Measurements from ENCODE around the gene LRRC14B. TPM values are rescaled to one million over a fixed set of nuclear protein-coding genes. Genes with fewer than 3 reads are reported as not detected.

LRRC14B gene
- total RNA-seq, 5 donors from 2014 or later (not counting 1 experiment from before 2014, with no cell fraction given), result not detected

DNA sequence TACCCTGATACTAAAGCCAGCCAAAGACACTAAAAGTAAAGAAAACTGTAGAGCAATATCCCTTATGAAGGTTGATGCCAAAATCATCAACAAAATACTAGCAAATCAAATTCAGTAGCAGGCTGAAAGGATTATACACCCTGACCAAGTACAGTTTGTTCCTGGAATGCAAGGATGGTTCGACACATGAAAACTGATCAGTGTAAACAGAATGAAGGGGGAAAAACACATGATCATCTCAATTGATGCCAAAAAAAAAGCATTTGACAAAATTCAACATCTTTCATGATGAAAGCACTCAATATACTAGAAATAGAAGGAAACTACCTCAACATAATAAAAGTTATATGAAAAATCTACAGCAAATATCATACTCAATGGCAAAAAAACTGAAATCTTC, 43.5 kb upstream of the LRRC14B start:
- H3K27ac Mint-ChIP-seq, result no peak overlapping the region
- H3K4me3 Mint-ChIP-seq, result no peak overlapping the region
- H3K4me1 ChIP-seq (ENCODE audit: control insufficient read depth in 1 of 2, extremely low read depth in 1 of 2, insufficient read depth in 2 of 2, low read length in 2 of 2), result no peaks in the 10 kb centered on the region
- no peak overlapping the region for H3K27ac ChIP-seq (ENCODE audit: low read length)
- CTCF ChIA-PET, result no interaction called here
- no CpG with 5 or more reads among the region's 1 CpG for WGBS (ENCODE audit: insufficient coverage)
- peaks cover 6% of the 10 kb centered on the region for H3K9me3 ChIP-seq
- H3K9me3 Mint-ChIP-seq, result peaks cover 11 to 28% (median 13%) of the 10 kb centered on the region in 3 donors
- DNase-seq (no peak), ATAC-seq (replicated peaks in 1 of 4) (no peak)
- H3K36me3 ChIP-seq (ENCODE audit: control insufficient read depth in 2 of 2, extremely low read depth in 1 of 2, insufficient read depth in 1 of 2, low read length in 1 of 2), result no peaks in the 10 kb centered on the region
- POLR2A ChIA-PET, result no interaction called here
- H3K27me3 ChIP-seq (replicated peaks in 1 of 2; ENCODE audit: control insufficient read depth in 2 of 2, extremely low read depth in 1 of 2, insufficient read depth in 2 of 2, low read length in 1 of 2), result peaks cover 0 to 23% of the 10 kb centered on the region in 2 experiments
- peaks cover 10% of the 10 kb centered on the region for H3K36me3 Mint-ChIP-seq
- no peaks in the 10 kb centered on the region for H3K4me1 Mint-ChIP-seq
- peaks cover 7 to 13% of the 10 kb centered on the region in 2 donors for H3K27me3 Mint-ChIP-seq
- no peak overlapping the region for H3K4me3 ChIP-seq (ENCODE audit: control insufficient read depth in 1 of 2, extremely low read depth in 1 of 2, low read length in 1 of 2)

DNA sequence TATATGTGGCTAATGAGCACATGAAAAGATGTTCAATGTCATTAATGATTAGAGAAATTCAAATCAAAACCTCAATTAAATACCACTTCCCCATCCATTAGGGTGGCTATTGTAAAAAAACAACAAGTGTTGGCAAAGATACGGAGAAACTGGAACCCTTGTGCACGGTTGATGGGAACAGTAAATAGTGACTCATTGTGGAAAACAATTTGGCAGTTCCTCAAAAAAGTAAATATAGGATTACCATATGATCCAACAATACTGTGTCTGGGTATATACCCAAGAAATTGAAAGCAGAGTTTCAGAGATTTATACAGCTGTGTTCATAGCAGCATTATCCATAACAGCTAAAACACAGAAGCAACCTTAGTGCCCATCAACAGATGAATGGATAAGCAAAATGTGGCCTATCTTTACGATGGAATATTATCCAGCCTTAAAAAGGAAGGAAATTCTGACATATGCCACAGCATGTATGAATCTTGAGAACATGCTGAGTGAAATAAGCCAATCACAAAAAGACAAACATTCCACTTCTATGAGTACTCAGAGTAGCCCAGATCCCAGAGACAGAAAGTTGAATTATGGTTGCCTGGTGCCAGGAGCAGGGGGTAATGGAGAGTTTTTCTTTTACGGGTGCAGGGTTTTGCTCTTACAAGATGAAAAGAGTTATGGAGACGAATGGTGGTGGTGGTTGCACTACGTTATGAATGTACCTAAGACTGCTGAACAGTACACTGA, 41.4 kb upstream of the LRRC14B start:
- Histone ChIP-seq H3K27ac (ENCODE audit: low read length) (no peak overlapping the region), H3K4me1 (ENCODE audit: control insufficient read depth in 1 of 2, extremely low read depth in 1 of 2, insufficient read depth in 2 of 2, low read length in 2 of 2) (no peaks in the 10 kb centered on the region), H3K4me3 (ENCODE audit: control insufficient read depth in 1 of 2, extremely low read depth in 1 of 2, low read length in 1 of 2) (no peak overlapping the region), H3K36me3 (ENCODE audit: control insufficient read depth in 2 of 2, extremely low read depth in 1 of 2, insufficient read depth in 1 of 2, low read length in 1 of 2) (no peaks in the 10 kb centered on the region), H3K9me3 (peaks cover 6% of the 10 kb centered on the region), H3K27me3 (replicated peaks in 1 of 2; ENCODE audit: control insufficient read depth in 2 of 2, extremely low read depth in 1 of 2, insufficient read depth in 2 of 2, low read length in 1 of 2) (peaks cover 0 to 22% of the 10 kb centered on the region in 2 experiments)
- ChIA-PET CTCF (no interaction called here), POLR2A (no interaction called here)
- no peaks in the 10 kb centered on the region for H3K4me1 Mint-ChIP-seq
- WGBS (ENCODE audit: insufficient coverage), result 89% methylated on average over 3 of the region's 6 CpGs
- no peak overlapping the region for H3K4me3 Mint-ChIP-seq
- H3K36me3 Mint-ChIP-seq, result peaks cover 10% of the 10 kb centered on the region
- H3K27me3 Mint-ChIP-seq, result peaks cover 4 to 6% of the 10 kb centered on the region in 2 donors
- no peak for ATAC-seq (replicated peaks in 1 of 4)
- H3K27ac Mint-ChIP-seq, result no peak overlapping the region
- H3K9me3 Mint-ChIP-seq, result peaks cover 11 to 28% (median 13%) of the 10 kb centered on the region in 3 donors
- no peak for DNase-seq

DNA sequence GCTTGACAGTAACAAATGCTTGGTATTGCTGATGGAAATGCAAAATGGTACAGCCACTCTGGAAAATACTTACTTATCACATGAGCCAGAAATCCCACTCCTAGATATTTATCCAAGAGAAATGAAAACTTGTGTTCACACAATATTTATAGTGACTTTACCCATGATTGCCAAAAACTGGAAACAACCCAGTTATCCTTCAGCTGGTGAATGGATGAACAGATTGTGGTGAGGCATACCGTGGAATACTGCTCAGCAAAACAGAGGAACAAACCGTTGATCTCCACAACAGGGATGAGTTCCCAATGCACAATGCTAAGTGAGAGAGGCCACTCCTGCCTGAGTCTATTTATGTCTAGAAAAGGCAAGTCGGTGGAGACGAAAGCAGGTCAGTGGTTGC, 40.5 kb upstream of the LRRC14B start:
- H3K27ac Mint-ChIP-seq, result no peak overlapping the region
- Histone ChIP-seq H3K27me3 (replicated peaks in 1 of 2; ENCODE audit: control insufficient read depth in 2 of 2, extremely low read depth in 1 of 2, insufficient read depth in 2 of 2, low read length in 1 of 2) (peaks cover 0 to 15% of the 10 kb centered on the region in 2 experiments), H3K4me1 (ENCODE audit: control insufficient read depth in 1 of 2, extremely low read depth in 1 of 2, insufficient read depth in 2 of 2, low read length in 2 of 2) (no peaks in the 10 kb centered on the region), H3K4me3 (ENCODE audit: control insufficient read depth in 1 of 2, extremely low read depth in 1 of 2, low read length in 1 of 2) (no peak overlapping the region), H3K27ac (ENCODE audit: low read length) (no peak overlapping the region), H3K36me3 (ENCODE audit: control insufficient read depth in 2 of 2, extremely low read depth in 1 of 2, insufficient read depth in 1 of 2, low read length in 1 of 2) (no peaks in the 10 kb centered on the region), H3K9me3 (peaks cover 6% of the 10 kb centered on the region)
- 83% methylated on average over 3 of the region's 4 CpGs for WGBS (ENCODE audit: insufficient coverage)
- DNase-seq (no peak), ATAC-seq (replicated peaks in 1 of 4) (no peak)
- POLR2A ChIA-PET, result no interaction called here
- peaks cover 4 to 6% of the 10 kb centered on the region in 2 donors for H3K27me3 Mint-ChIP-seq
- no peak overlapping the region for H3K4me3 Mint-ChIP-seq
- peaks cover 10% of the 10 kb centered on the region for H3K36me3 Mint-ChIP-seq
- CTCF ChIA-PET, result no interaction called here
- no peaks in the 10 kb centered on the region for H3K4me1 Mint-ChIP-seq
- H3K9me3 Mint-ChIP-seq, result peaks cover 11 to 28% (median 13%) of the 10 kb centered on the region in 3 donors

DNA sequence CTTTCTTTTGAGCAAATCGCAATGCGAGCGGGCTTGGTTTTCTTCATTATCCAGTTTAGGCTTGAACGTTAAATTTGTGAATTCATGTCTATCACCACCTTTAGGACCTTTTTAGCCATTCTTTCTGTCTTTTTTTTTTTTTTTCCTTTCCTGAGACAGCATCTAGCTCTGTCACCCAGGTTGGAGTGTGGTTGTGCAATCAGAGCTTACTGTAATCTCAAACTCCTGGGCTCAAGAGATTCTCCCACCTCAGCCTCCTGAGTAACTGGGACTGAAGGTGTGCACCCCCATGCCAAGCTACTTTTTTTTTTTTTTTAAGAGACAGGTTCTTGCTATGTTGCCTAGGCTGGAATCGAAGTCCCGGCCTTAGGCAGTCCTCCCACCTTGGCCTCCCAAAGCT, 39.2 kb upstream of the LRRC14B start:
- Histone ChIP-seq H3K4me1 (ENCODE audit: control insufficient read depth in 1 of 2, extremely low read depth in 1 of 2, insufficient read depth in 2 of 2, low read length in 2 of 2) (no peaks in the 10 kb centered on the region), H3K36me3 (ENCODE audit: control insufficient read depth in 2 of 2, extremely low read depth in 1 of 2, insufficient read depth in 1 of 2, low read length in 1 of 2) (no peaks in the 10 kb centered on the region), H3K4me3 (ENCODE audit: control insufficient read depth in 1 of 2, extremely low read depth in 1 of 2, low read length in 1 of 2) (no peak overlapping the region), H3K27ac (ENCODE audit: low read length) (no peak overlapping the region), H3K9me3 (peaks cover 6% of the 10 kb centered on the region), H3K27me3 (replicated peaks in 1 of 2; ENCODE audit: control insufficient read depth in 2 of 2, extremely low read depth in 1 of 2, insufficient read depth in 2 of 2, low read length in 1 of 2) (peaks cover 0 to 17% of the 10 kb centered on the region in 2 experiments)
- ChIA-PET POLR2A (no interaction called here), CTCF (no interaction called here)
- Mint-ChIP-seq H3K27me3 (peaks cover 0 to 9% of the 10 kb centered on the region in 2 donors), H3K27ac (no peak overlapping the region), H3K4me1 (no peaks in the 10 kb centered on the region), H3K9me3 (peaks cover 11 to 24% (median 13%) of the 10 kb centered on the region in 3 donors), H3K36me3 (peaks cover 10% of the 10 kb centered on the region), H3K4me3 (no peak overlapping the region)
- no peak for DNase-seq
- 95% methylated on average over 4 of the region's 6 CpGs for WGBS (ENCODE audit: insufficient coverage)
- no peak for ATAC-seq (replicated peaks in 1 of 4)

DNA sequence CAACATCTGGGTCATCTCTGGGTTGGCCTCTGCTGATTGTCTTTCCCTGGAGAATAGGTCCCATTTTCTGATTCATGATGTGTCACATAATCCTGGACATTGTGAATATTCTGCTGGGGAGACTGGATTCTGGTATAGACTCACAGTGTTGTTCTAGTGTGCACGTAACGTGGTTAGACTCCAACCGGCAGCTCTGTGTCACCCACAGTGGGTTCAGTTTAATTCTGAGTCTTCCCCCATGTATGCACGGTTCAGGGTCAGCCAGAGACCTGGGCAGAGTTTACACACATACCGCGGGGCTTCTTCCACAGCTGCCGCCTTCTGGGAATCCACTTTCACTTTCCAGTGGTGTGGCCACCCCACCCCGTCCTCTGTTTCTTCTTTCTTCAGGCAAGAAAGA, 38.0 kb upstream of the LRRC14B start:
- Mint-ChIP-seq H3K36me3 (no peaks in the 10 kb centered on the region), H3K4me3 (no peak overlapping the region), H3K9me3 (peaks cover 4 to 12% (median 4%) of the 10 kb centered on the region in 3 donors), H3K27ac (no peak overlapping the region), H3K27me3 (peaks cover 0 to 8% of the 10 kb centered on the region in 2 donors), H3K4me1 (no peaks in the 10 kb centered on the region)
- H3K27me3 ChIP-seq (replicated peaks in 1 of 2; ENCODE audit: control insufficient read depth in 2 of 2, extremely low read depth in 1 of 2, insufficient read depth in 2 of 2, low read length in 1 of 2), result peaks cover 0 to 19% of the 10 kb centered on the region in 2 experiments
- 71% methylated on average over 4 of the region's 8 CpGs for WGBS (ENCODE audit: insufficient coverage)
- POLR2A ChIA-PET, result no interaction called here
- ATAC-seq (replicated peaks in 1 of 4), result no peak
- H3K36me3 ChIP-seq (ENCODE audit: control insufficient read depth in 2 of 2, extremely low read depth in 1 of 2, insufficient read depth in 1 of 2, low read length in 1 of 2), result no peaks in the 10 kb centered on the region
- H3K4me3 ChIP-seq (ENCODE audit: control insufficient read depth in 1 of 2, extremely low read depth in 1 of 2, low read length in 1 of 2), result no peak overlapping the region
- H3K9me3 ChIP-seq, result peaks cover under 1% of the 10 kb centered on the region
- H3K4me1 ChIP-seq (ENCODE audit: control insufficient read depth in 1 of 2, extremely low read depth in 1 of 2, insufficient read depth in 2 of 2, low read length in 2 of 2), result no peaks in the 10 kb centered on the region
- H3K27ac ChIP-seq (ENCODE audit: low read length), result no peak overlapping the region
- DNase-seq, result no peak
- CTCF ChIA-PET, result no interaction called here

DNA sequence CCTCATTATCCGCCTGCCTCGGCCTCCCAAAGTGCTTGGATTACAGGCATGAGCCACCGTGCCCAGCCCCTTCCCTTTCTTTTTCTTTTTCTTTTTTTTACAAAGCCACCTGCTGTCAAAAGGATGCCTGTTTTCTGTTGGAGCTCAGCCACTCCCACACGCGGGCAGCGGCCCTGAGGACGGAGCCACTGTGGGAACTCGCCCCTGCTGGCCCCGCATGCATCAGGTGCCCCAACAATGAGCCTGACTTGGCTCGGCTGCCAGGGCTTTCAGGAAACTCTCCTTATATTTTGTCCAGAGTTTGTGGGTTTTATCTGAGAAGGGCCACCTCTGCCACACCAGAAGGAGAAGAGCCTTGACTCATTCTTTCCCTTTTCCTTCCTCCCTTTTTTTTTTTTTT, 37.1 kb upstream of the LRRC14B start:
- Mint-ChIP-seq H3K27me3 (peaks cover 4 to 11% of the 10 kb centered on the region in 2 donors), H3K36me3 (no peaks in the 10 kb centered on the region), H3K4me1 (no peaks in the 10 kb centered on the region), H3K4me3 (no peak overlapping the region), H3K27ac (no peak overlapping the region), H3K9me3 (peaks cover 0 to 4% (median 0%) of the 10 kb centered on the region in 3 donors)
- WGBS (ENCODE audit: insufficient coverage), result 90% methylated on average over 7 of the region's 10 CpGs
- Histone ChIP-seq H3K27me3 (replicated peaks in 1 of 2; ENCODE audit: control insufficient read depth in 2 of 2, extremely low read depth in 1 of 2, insufficient read depth in 2 of 2, low read length in 1 of 2) (peaks cover 0 to 28% of the 10 kb centered on the region in 2 experiments), H3K4me3 (ENCODE audit: control insufficient read depth in 1 of 2, extremely low read depth in 1 of 2, low read length in 1 of 2) (no peak overlapping the region), H3K9me3 (no peaks in the 10 kb centered on the region), H3K36me3 (ENCODE audit: control insufficient read depth in 2 of 2, extremely low read depth in 1 of 2, insufficient read depth in 1 of 2, low read length in 1 of 2) (no peaks in the 10 kb centered on the region), H3K27ac (ENCODE audit: low read length) (no peak overlapping the region), H3K4me1 (ENCODE audit: control insufficient read depth in 1 of 2, extremely low read depth in 1 of 2, insufficient read depth in 2 of 2, low read length in 2 of 2) (no peaks in the 10 kb centered on the region)
- ATAC-seq (replicated peaks in 1 of 4), result no peak
- no peak for DNase-seq
- CTCF ChIA-PET, result no interaction called here
- POLR2A ChIA-PET, result no interaction called here
